RCC 7860 (cell line): ENCODE results near the gene SLC25A20.
"Not testable (repeated sequence)": the region's sequence is repeated elsewhere in the genome, so short reads cannot be mapped to it uniquely, and the experiment has no call there.

Source experiments
- DNase-seq: peaks from one replicate; pipeline ENCODE4 v3.0.0-alpha.2; 2015; ENCODE audit warnings: low spot score
- FAIRE-seq: peaks from 2 replicates; lab custom pipeline; 2012; peaks lifted over from hg19 to GRCh38; lab: Jason Lieb, UNC

Gene SLC25A20

GRCh38 chr3:48847504-48848423 is 50.9 kb downstream of the SLC25A20 start, which contains the start of gene PRKAR2A:
PRKAR2A (minus strand) TSS chr3:48847874; CDS start chr3:48847596, 278 bp downstream.
- FAIRE-seq: no peak
- peak; percentile 74 for DNase-seq

- DNase-seq: peak; percentile 78
- peak; percentile 60 for FAIRE-seq
Measured at GRCh38 chr3:48847053-48847503, 51.6 kb downstream of the SLC25A20 start.

DNA sequence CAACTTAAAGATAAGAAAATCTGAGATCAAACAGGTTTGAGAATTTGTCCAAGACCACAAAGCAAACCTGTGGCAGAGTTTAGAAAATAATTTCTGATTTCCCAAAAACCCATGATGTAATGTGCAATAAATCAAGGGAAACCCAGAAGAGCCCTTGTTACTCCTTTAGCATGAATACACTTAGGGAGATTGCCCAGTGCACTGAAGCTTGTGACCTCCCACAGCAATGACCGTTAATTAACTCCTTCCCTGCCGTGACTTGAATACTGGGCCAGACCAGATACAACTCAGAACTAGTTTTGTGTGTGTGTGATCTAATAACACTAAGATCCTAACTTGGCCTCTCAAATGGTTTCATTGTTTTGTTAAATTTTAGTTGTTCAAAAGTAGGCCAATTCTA is 53.5 kb downstream of the SLC25A20 start:
- DNase-seq: peak; percentile 50
- peak; percentile 89 for FAIRE-seq

DNA sequence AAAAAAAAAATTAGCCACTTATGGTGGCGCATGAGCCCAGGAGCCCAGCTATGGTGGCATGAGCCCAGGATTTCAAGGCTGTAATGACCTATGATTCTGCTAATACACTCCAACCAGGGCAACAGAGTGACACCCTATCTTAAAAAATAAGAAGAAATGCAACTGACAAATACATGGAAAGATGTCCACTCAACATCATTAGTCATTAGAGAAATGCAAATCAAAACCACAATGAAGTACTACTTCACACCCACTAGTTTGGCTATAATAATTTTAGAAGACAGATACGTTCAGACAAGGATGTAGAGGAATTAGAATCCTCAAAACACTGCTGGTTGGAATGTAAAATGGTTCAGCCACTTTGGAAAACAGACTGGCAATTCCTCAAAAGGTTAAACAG is 61.5 kb downstream of the SLC25A20 start:
- DNase-seq: no peak
- no peak for FAIRE-seq

DNA sequence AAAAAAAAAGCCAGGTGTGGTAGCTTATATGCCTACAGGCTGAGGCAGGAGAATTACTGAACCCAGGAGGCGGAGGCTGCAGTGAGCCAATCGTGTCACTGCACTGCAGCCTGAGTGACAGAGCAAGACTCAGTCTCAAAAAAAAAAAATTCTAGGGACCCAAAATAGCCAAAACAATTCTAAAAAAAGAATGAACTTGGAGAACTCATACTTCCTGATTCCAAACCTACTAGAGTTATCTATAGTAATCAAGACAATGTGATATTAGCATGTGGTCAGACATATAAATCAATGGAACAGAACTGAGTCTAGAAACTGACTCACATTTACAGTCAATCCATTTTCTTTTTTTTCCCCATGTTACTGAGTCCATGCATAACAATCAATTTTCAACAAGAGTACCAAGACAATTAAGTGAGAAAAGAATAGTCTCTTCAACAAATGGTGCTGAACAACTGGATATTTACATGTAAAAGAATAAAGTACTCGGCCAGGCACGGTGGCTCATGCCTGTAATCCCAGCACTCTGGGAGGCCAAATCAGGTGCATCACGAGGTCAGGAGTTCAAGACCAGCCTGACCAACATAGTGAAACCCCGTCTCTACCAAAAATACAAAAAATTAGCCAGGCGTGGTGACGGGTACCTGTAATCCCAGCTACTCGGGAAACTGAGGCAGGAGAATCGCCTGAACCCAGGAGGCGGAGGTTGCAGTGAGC is 62.9 kb downstream of the SLC25A20 start:
- DNase-seq (no peak), FAIRE-seq (no peak)

GRCh38 chr3:48832684-48833083 is 66.0 kb downstream of the SLC25A20 start:
- no peak for FAIRE-seq
- no peak for DNase-seq

DNA sequence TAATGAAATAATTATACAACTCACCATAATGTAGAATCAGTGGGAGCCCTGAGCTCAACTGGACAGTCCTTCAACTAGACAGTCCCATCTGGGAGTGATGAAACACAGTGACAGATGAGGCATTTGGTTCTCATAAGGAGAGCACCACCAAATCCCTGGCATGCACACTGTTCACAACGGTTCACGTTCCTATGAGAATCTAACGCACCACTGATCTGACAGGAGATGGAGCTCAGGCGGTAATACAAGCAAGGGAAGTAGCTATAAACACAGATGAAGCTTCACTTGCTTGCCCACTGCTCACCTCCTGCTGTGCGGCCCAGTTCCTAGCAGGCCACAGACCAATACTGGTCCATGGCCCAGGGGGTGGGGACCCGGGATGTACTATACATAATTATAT is 68.0 kb downstream of the SLC25A20 start:
- FAIRE-seq (no peak), DNase-seq (no peak)

- DNase-seq, FAIRE-seq: not testable (repeated sequence)
Measured at GRCh38 chr3:48829525-48829924, 69.2 kb downstream of the SLC25A20 start.

- not testable (repeated sequence) for FAIRE-seq, DNase-seq
Measured at GRCh38 chr3:48827874-48828273, 70.8 kb downstream of the SLC25A20 start.

DNA sequence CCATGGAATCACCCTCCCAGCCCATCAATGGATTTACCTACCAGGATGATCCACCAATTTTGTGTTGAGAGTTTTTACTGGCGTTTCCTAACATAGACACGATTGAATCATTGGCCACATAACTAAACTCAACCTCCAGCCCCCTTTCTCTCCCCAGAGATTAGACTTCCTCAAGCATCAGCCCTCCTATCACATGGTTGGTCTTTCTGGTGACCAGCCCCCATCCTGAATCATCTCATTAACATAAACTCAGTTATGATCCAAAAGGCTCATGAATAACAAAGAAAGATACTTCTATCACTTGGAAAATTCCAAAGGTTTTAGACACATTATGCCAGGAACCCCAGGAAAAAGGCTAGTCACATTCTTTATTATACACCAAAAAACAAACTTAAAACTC is 72.2 kb downstream of the SLC25A20 start:
- FAIRE-seq (no peak), DNase-seq (no peak)

GRCh38 chr3:48820612-48821324 is 77.9 kb downstream of the SLC25A20 start:
- no peak for DNase-seq

DNA sequence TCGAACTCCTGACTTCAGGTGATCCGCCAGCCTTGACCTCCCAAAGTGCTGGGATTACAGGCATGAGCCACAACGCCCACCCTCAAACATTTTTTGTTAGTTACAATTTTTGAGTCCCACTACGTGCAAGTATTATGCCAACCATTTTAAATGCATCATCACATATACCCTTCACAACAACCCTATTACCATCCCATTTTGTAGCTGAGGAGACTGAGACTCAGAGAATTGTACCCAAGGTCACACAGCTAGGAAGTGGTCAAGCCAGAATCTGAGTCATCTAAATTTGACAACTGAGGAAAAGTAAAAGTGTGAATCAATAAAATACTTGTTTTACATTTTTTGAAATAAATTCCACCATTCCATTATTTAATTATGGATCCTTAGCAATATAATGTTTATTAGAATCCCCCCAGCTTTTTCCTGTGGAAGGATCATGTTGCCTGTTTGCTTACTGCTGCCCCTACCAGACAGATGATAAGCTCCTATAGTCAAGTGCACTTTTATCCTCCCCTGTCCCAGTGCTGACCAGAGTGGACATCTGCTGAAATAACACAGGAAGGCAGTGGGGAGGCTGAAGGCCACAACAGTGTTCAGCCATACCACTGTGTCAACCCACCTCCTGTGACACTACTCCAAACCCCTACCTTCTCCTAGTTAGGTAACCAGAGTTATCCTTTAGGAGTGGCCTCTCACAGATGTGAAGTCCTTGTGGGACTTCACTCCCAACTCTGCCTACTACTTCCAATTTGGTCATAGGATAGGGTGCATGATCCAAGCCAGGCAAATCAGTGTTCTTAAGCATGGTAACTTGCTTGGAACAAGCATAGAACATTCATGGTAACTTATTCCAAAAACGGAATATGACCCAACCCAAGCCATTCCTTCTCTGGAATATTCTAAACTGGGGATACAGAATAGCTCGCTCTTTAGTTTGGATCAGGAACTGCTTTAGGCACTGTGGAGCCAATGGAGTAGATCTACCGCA is 79.2 kb downstream of the SLC25A20 start:
- FAIRE-seq: no peak
- no peak for DNase-seq

More at GRCh38 chr3:48820612-48821324, 77.9 kb downstream of the SLC25A20 start:
- FAIRE-seq: no peak

- no peak for DNase-seq
- FAIRE-seq: no peak
Measured at GRCh38 chr3:48811524-48811923, 87.2 kb downstream of the SLC25A20 start.
